Measurements from ENCODE around the gene ARHGAP26. TPM values are rescaled to one million over a fixed set of nuclear protein-coding genes. Genes with fewer than 3 reads are reported as not detected.

The ARHGAP26 gene
- total RNA-seq, 4 donors from 2014 or later = 11.1 to 36.1 (median 21.8) TPM

GRCh38 chr5:142820447-142820846 is 50.3 kb downstream of the ARHGAP26 start:
- no peak for DNase-seq (ENCODE audit: low spot score in 2 of 2)
- 93% methylated on average over 5 of the region's 5 CpGs for WGBS
- Histone ChIP-seq H3K4me1 (peaks cover 71% of the 10 kb centered on the region), H3K36me3 (no peaks in the 10 kb centered on the region), H3K27ac (no peak overlapping the region), H3K9me3 (no peaks in the 10 kb centered on the region), H3K27me3 (no peaks in the 10 kb centered on the region), H3K4me3 (no peak overlapping the region)
- TF ChIP-seq POLR2AphosphoS5 (IDR thresholded peaks at IDR 0.05) = no peak
- no peak for TF ChIP-seq EP300 (IDR thresholded peaks at IDR 0.05)
- no peak for TF ChIP-seq POLR2A (IDR thresholded peaks at IDR 0.05)
- TF ChIP-seq, protein P1, sequence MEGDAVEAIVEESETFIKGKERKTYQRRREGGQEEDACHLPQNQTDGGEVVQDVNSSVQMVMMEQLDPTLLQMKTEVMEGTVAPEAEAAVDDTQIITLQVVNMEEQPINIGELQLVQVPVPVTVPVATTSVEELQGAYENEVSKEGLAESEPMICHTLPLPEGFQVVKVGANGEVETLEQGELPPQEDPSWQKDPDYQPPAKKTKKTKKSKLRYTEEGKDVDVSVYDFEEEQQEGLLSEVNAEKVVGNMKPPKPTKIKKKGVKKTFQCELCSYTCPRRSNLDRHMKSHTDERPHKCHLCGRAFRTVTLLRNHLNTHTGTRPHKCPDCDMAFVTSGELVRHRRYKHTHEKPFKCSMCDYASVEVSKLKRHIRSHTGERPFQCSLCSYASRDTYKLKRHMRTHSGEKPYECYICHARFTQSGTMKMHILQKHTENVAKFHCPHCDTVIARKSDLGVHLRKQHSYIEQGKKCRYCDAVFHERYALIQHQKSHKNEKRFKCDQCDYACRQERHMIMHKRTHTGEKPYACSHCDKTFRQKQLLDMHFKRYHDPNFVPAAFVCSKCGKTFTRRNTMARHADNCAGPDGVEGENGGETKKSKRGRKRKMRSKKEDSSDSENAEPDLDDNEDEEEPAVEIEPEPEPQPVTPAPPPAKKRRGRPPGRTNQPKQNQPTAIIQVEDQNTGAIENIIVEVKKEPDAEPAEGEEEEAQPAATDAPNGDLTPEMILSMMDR (IDR thresholded peaks at IDR 0.05) = no peak

GRCh38 chr5:142821034-142821732 is 51.0 kb downstream of the ARHGAP26 start:
- Histone ChIP-seq H3K4me3 (no peak overlapping the region), H3K36me3 (no peaks in the 10 kb centered on the region), H3K4me1 (peaks cover 65% of the 10 kb centered on the region), H3K27ac (no peak overlapping the region), H3K27me3 (no peaks in the 10 kb centered on the region), H3K9me3 (no peaks in the 10 kb centered on the region)
- no peak for DNase-seq (ENCODE audit: low spot score in 2 of 2)
- WGBS = 76% methylated on average over 2 of the region's 2 CpGs
- TF ChIP-seq EP300 (IDR thresholded peaks at IDR 0.05) = no peak
- no peak for TF ChIP-seq POLR2AphosphoS5 (IDR thresholded peaks at IDR 0.05)
- TF ChIP-seq, protein P1 (IDR thresholded peaks at IDR 0.05) = no peak
- TF ChIP-seq POLR2A (IDR thresholded peaks at IDR 0.05) = no peak

DNA sequence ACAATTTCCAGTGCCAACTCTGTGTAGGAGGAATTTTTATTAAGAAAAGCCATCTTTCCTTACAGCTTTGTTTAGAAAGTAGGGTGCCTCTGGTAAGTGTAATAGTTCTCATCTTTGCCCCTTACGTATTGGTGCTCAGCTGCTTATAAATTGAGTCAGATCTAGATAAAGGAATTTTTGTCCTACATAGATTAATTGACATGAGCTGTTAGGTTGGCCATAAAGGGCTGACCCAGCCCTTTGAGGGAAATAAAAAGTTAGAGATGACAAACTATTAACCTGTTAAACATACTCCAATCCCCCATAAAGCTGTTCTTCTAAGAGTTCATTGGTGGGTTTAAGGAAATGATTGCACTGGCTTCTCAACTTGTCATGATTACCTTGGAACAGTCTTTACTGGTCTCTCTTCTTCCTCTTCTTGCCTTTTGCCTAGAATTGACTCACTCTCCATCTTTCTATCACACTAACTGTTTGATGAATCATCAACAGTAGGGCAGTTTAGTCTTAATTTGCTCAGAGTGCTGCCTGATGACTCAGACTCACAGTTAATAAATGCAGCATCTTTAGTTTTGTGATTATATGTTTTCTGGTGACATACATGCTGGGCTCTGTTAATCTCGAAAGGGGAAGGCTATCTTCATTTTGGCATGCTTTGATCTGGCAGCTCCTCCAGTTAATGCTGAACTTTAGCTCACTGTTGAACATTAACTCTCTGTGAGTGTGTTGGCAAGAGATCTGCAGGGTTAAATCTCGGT is 51.7 kb downstream of the ARHGAP26 start:
- no peak for DNase-seq (ENCODE audit: low spot score in 2 of 2)
- WGBS = 63% methylated on average over 3 of the region's 3 CpGs
- Histone ChIP-seq H3K4me3 (no peak overlapping the region), H3K27ac (no peak overlapping the region), H3K4me1 (peaks cover 64% of the 10 kb centered on the region), H3K36me3 (no peaks in the 10 kb centered on the region), H3K27me3 (no peaks in the 10 kb centered on the region), H3K9me3 (no peaks in the 10 kb centered on the region)
- TF ChIP-seq EP300 (IDR thresholded peaks at IDR 0.05) (no peak), POLR2A (IDR thresholded peaks at IDR 0.05) (no peak), POLR2AphosphoS5 (IDR thresholded peaks at IDR 0.05) (no peak)

GRCh38 chr5:142823126-142823525 is 52.9 kb downstream of the ARHGAP26 start:
- DNase-seq (ENCODE audit: low spot score in 2 of 2) = no peak
- Histone ChIP-seq H3K36me3 (no peaks in the 10 kb centered on the region), H3K9me3 (no peaks in the 10 kb centered on the region), H3K27me3 (no peaks in the 10 kb centered on the region), H3K4me1 (peaks cover 64% of the 10 kb centered on the region), H3K27ac (no peak overlapping the region), H3K4me3 (no peak overlapping the region)
- no peak for TF ChIP-seq EP300 (IDR thresholded peaks at IDR 0.05)
- TF ChIP-seq, protein P1 (IDR thresholded peaks at IDR 0.05) = no peak
- no peak for TF ChIP-seq POLR2AphosphoS5 (IDR thresholded peaks at IDR 0.05)
- no peak for TF ChIP-seq POLR2A (IDR thresholded peaks at IDR 0.05)
- WGBS = 40% methylated on average over 2 of the region's 2 CpGs

DNA sequence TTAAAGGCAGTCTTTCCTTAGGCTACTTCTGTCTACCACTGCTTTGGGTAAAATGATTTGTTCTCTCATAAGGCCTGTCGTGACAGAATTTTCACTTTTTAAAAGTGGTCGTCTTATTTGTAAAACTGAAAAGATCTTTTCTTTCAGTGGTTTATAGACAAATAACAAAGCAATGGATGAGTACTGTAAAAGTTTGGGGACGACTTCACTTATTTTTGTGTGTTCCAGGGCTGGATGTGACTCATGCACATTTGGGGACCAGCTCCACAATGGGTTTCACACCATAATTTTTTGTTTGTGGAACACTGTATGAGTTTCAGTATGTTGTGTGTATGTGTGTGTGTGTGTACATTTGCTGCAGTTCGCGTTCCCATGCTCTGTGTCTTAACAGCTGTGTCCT is 53.6 kb downstream of the ARHGAP26 start:
- WGBS = 64% methylated on average over 5 of the region's 5 CpGs
- H3K9me3 ChIP-seq = no peaks in the 10 kb centered on the region
- no peak overlapping the region for H3K27ac ChIP-seq
- DNase-seq (ENCODE audit: low spot score in 2 of 2) = no peak
- TF ChIP-seq POLR2AphosphoS5 (IDR thresholded peaks at IDR 0.05) (no peak), POLR2A (IDR thresholded peaks at IDR 0.05) (no peak), EP300 (IDR thresholded peaks at IDR 0.05) (no peak)
- TF ChIP-seq, protein P1 (IDR thresholded peaks at IDR 0.05) = no peak
- no peaks in the 10 kb centered on the region for H3K36me3 ChIP-seq
- H3K27me3 ChIP-seq = no peaks in the 10 kb centered on the region
- peaks cover 58% of the 10 kb centered on the region for H3K4me1 ChIP-seq
- H3K4me3 ChIP-seq = no peak overlapping the region
